ENCODE results near the gene SHC2.

The SHC2 gene

GRCh38 chr19:413756-414420 lies 46.9 kb downstream of the SHC2 start (continued):
- no peak for TF ChIP-seq KLF9 (tag by site-specific recombination; IDR thresholded peaks at IDR 0.05; ENCODE audit: low read depth)

- Histone ChIP-seq H3K4me1 (ENCODE audit: control insufficient read depth, insufficient read depth, low read length) (peaks cover 3% of the 10 kb centered on the region; the same call in 1 of the 2 replicates), H3K4me3 (ENCODE audit: low read depth, low read length) (no peak overlapping the region), H3K27ac (ENCODE audit: extremely low read depth, low read depth, low read length) (no peak overlapping the region), H3K9me3 (ENCODE audit: control insufficient read depth, insufficient read depth, low read depth, low read length) (no peaks in the 10 kb centered on the region), H3K36me3 (ENCODE audit: control insufficient read depth in 2 of 2, insufficient read depth in 1 of 2, low read length in 2 of 2) (peaks cover 0 to 2% of the 10 kb centered on the region in 2 experiments; a peak in 1 of 3 replicates)
- POLR2A ChIA-PET, result interaction anchor here (0.6 to 1.8 kb wide), 4 partner anchors 9 to 328 kb away, joined by 3 to 6 read pairs (median 5); no protein-coding TSS in a partner anchor
- CTCF ChIA-PET, result interaction anchor here (0.7 to 1.5 kb wide), 4 partner anchors 29 to 117 kb away, joined by 3 to 10 read pairs (median 3); no protein-coding TSS in a partner anchor
- TF ChIP-seq ZFP69B (tag by site-specific recombination; IDR thresholded peaks at IDR 0.05) (peak; percentile 97), ZNF335 (tag by site-specific recombination; conservative IDR thresholded peaks at IDR 0.05) (0 out of 2 replicates have a peak, but pooled peaks have one; percentile 18), TRIM28 (IDR thresholded peaks at IDR 0.05; ENCODE audit: borderline replicate concordance, low read length) (peak; percentile 52; the same call in 1 of the 2 replicates), FEZF1 (tag by site-specific recombination; IDR thresholded peaks at IDR 0.05) (no peak), WT1 (tag by site-specific recombination; IDR thresholded peaks at IDR 0.05) (peak; percentile 54; the same call in 1 of the 2 replicates), ZNF692 (tag by site-specific recombination; IDR thresholded peaks at IDR 0.05) (peak; percentile 97), ZBTB20 (tag by site-specific recombination; IDR thresholded peaks at IDR 0.05) (peak; percentile 33; the same call in 1 of the 2 replicates), GLIS1 (tag by site-specific recombination; IDR thresholded peaks at IDR 0.05) (peak; percentile 89), PBX3 (CRISPR knock-in tag; IDR thresholded peaks at IDR 0.05) (no peak), PATZ1 (tag by site-specific recombination; IDR thresholded peaks at IDR 0.05) (peak; percentile 64), ZBTB17 (tag by site-specific recombination; IDR thresholded peaks at IDR 0.05) (peak; percentile 38; the same call in 1 of the 2 replicates), ZNF138 (tag by site-specific recombination; IDR thresholded peaks at IDR 0.05; ENCODE audit: borderline replicate concordance) (no peak), ZNF658 (tag by site-specific recombination; IDR thresholded peaks at IDR 0.05) (no peak), ZIC2 (tag by site-specific recombination; IDR thresholded peaks at IDR 0.05) (peak; percentile 73), CTCF (tag by site-specific recombination; IDR thresholded peaks at IDR 0.05) (peak; percentile 30; the same call in 1 of the 2 replicates), SP2 (tag by site-specific recombination; IDR thresholded peaks at IDR 0.05) (peak; percentile 35), ZBTB48 (tag by site-specific recombination; IDR thresholded peaks at IDR 0.05) (0 out of 2 replicates have a peak, but pooled peaks have one; percentile 26), EGR2 (tag by site-specific recombination; IDR thresholded peaks at IDR 0.05; ENCODE audit: low read depth) (no peak)
Measured at GRCh38 chr19:412356-413355, 48.2 kb downstream of the SHC2 start.

All from HEK293 (cell line).